HepG2 (cell line): ENCODE measurements around the gene ARHGEF37. TPM values are rescaled to one million over a fixed set of nuclear protein-coding genes. Genes with fewer than 3 reads are reported as not detected.

Experiments used
- ATAC-seq: fragments of 200-7000 bp; cut with Tn5 transposase; 3 replicates; pipeline ENCODE4 v1.9.1; 2020; ENCODE audit warnings: mild to moderate bottlenecking, moderate library complexity
- BruUV-seq: library from RNA; stranded (reverse); fragments of 400-500 nt; replicated peaks from 2 replicates; lab custom pipeline; 2021; lab: Mats Ljungman, UMichigan
- CTCF ChIA-PET: fragments of 300-600 bp; formaldehyde crosslinking; extraction: SDS; loops from one replicate; lab custom pipeline; 2021; ENCODE audit warnings: low total read pairs, inconsistent platforms, low intra/inter-chr PET ratio; lab: Yijun Ruan, JAX
- POLR2A ChIA-PET: fragments of 350-600 bp; sonication (Branson Sonifier 250); formaldehyde crosslinking; loops from one replicate; lab custom pipeline; 2020; ENCODE audit warnings: antibody characterized with exemption, inconsistent platforms; lab: Yijun Ruan, JAX
- DNase-seq: peaks from one replicate; pipeline ENCODE4 v3.0.0-alpha.2; 2015; ENCODE audit warnings: low spot score
- FAIRE-seq: peaks from 3 replicates; lab custom pipeline; 2011; peaks lifted over from hg19 to GRCh38; lab: Jason Lieb, UNC
- H2AFZ ChIP-seq: one replicate; pipeline ENCODE4 v1.6.1; 2011; ENCODE audit warnings: low read length, inconsistent platforms
- H3K27ac ChIP-seq: fragments of 300-600 bp; 3 replicates; pipeline ENCODE4 v1.8.0; 2011; ENCODE audit warnings: mixed run types, mild to moderate bottlenecking, mixed read lengths, low read length, inconsistent platforms; ENCODE audit not compliant: insufficient read depth; ENCODE audit errors: extremely low read length
- H3K27me3 ChIP-seq, 2 experiments: fragments of 200-600 bp in 1 of 2; 2 replicates in 1 of 2; 3 replicates in 1 of 2; pipeline versions ENCODE4 v1.6.0 to v1.8.0; 2011; ENCODE audit warnings: low read length in 2 of 2, mild to moderate bottlenecking in 2 of 2, moderate library complexity in 2 of 2, inconsistent platforms in 1 of 2; ENCODE audit not compliant: insufficient read depth in 2 of 2, control insufficient read depth in 1 of 2
- H3K36me3 ChIP-seq, 2 experiments: fragments of 200-600 bp in 1 of 2; replicated peaks in 1 of 2; 2 replicates in 1 of 2; 3 replicates in 1 of 2; pipeline versions ENCODE4 v1.5.1 to v1.8.0; 2011; ENCODE audit warnings: low read length in 2 of 2, inconsistent platforms in 1 of 2; ENCODE audit not compliant: insufficient read depth in 2 of 2, control insufficient read depth in 1 of 2
- H3K4me1 ChIP-seq: 2 replicates; pipeline ENCODE4 v1.5.1; 2012; ENCODE audit warnings: low read length, inconsistent platforms; ENCODE audit not compliant: insufficient read depth
- H3K4me2 ChIP-seq: 2 replicates; pipeline ENCODE4 v1.6.0; 2011; ENCODE audit warnings: low read depth, low read length, inconsistent platforms
- H3K4me3 ChIP-seq, 3 experiments: fragments of 200-600 bp in 1 of 3; sonication (generic), shearing (Covaris generic) in 1 of 3; replicated peaks in 1 of 3; 2 replicates each; pipeline ENCODE4 v1.5.1; 2011 to 2016; ENCODE audit warnings: low read length in 3 of 3, inconsistent platforms in 2 of 3, low read depth in 2 of 3, mild to moderate bottlenecking in 2 of 3, control low read depth in 1 of 3, mixed read lengths in 1 of 3; ENCODE audit not compliant: insufficient read depth in 1 of 3
- H3K79me2 ChIP-seq: one replicate; pipeline ENCODE4 v1.6.1; 2011; ENCODE audit warnings: low read length, inconsistent platforms; ENCODE audit not compliant: insufficient read depth
- H3K9ac ChIP-seq: 2 replicates; pipeline ENCODE4 v1.6.0; 2011; ENCODE audit warnings: mild to moderate bottlenecking, low read depth, low read length, inconsistent platforms; ENCODE audit not compliant: insufficient read depth
- H3K9me3 ChIP-seq: 2 replicates; pipeline ENCODE4 v1.5.1; 2012; ENCODE audit warnings: mild to moderate bottlenecking, low read length
- H4K20me1 ChIP-seq: 2 replicates; pipeline ENCODE4 v1.6.0; 2011; ENCODE audit warnings: inconsistent platforms, mild to moderate bottlenecking, low read length, moderate library complexity; ENCODE audit not compliant: insufficient read depth
- ARID2 ChIP-seq: sonication (generic); formaldehyde crosslinking; IDR thresholded peaks from 2 replicates; pipeline ENCODE4 v1.8.1; 2022; ENCODE audit warnings: mild to moderate bottlenecking, missing genetic modification reagents, borderline replicate concordance
- CAMTA2 ChIP-seq: sonication (generic); formaldehyde crosslinking; IDR thresholded peaks from 2 replicates; pipeline ENCODE4 v1.4.0; 2020; ENCODE audit warnings: mild to moderate bottlenecking, missing genetic modification reagents, borderline replicate concordance
- EED ChIP-seq: sonication (generic); formaldehyde crosslinking; IDR thresholded peaks from 2 replicates; pipeline ENCODE4 v1.5.0; 2020; ENCODE audit warnings: mild to moderate bottlenecking, missing genetic modification reagents
- ESRRA ChIP-seq: sonication (generic); formaldehyde crosslinking; IDR thresholded peaks from 2 replicates; pipeline ENCODE4 v1.5.1; 2020; ENCODE audit warnings: mild to moderate bottlenecking, low read depth, missing genetic modification reagents
- HHEX ChIP-seq: IDR thresholded peaks from 2 replicates; pipeline ENCODE4 v1.6.1; 2016; ENCODE audit warnings: control low read depth
- HNRNPL ChIP-seq: fragments of 200-400 bp; formaldehyde crosslinking; IDR thresholded peaks from 2 replicates; pipeline ENCODE4 v1.6.1; 2017; ENCODE audit warnings: mild to moderate bottlenecking, low read depth, low read length
- HNRNPLL ChIP-seq: fragments of 200-400 bp; formaldehyde crosslinking; IDR thresholded peaks from 2 replicates; pipeline ENCODE4 v1.6.1; 2017; ENCODE audit warnings: mild to moderate bottlenecking, low read depth, low read length; ENCODE audit not compliant: poor library complexity, severe bottlenecking
- KAT7 ChIP-seq: IDR thresholded peaks from 2 replicates; pipeline ENCODE4 v1.6.1; 2018; ENCODE audit warnings: borderline replicate concordance, missing compliant biosample characterization
- KDM4B ChIP-seq: sonication (generic); formaldehyde crosslinking; IDR thresholded peaks from 2 replicates; pipeline ENCODE4 v1.4.0; 2020; ENCODE audit warnings: missing genetic modification reagents
- RELA ChIP-seq: sonication (generic); formaldehyde crosslinking; IDR thresholded peaks from 2 replicates; pipeline ENCODE4 v1.4.0; 2020; ENCODE audit warnings: missing genetic modification reagents
- REXO4 ChIP-seq: sonication (generic); formaldehyde crosslinking; IDR thresholded peaks from 2 replicates; pipeline ENCODE4 v1.8.0; 2022; ENCODE audit warnings: missing genetic modification reagents, mild to moderate bottlenecking, borderline replicate concordance
- YY1 ChIP-seq: IDR thresholded peaks from 2 replicates; pipeline ENCODE4 v1.6.1; 2011; ENCODE audit warnings: low read length, low read depth, moderate library complexity, mild to moderate bottlenecking; ENCODE audit not compliant: insufficient read depth, insufficient replicate concordance
- ZNF17 ChIP-seq: sonication (generic); formaldehyde crosslinking; IDR thresholded peaks from 2 replicates; pipeline ENCODE4 v1.5.0; 2020; ENCODE audit warnings: mild to moderate bottlenecking, missing genetic modification reagents
- ZNF646 ChIP-seq: sonication (generic); formaldehyde crosslinking; IDR thresholded peaks from 2 replicates; pipeline ENCODE4 v1.9.0; 2021; ENCODE audit warnings: mild to moderate bottlenecking, missing genetic modification reagents
- ZNF780A ChIP-seq: sonication (generic); formaldehyde crosslinking; IDR thresholded peaks from 2 replicates; pipeline ENCODE4 v1.8.0; 2022; ENCODE audit warnings: mild to moderate bottlenecking, missing genetic modification reagents, moderate library complexity
- WGBS: methylation state at CpG from one replicate; pipeline ENCODE4 v1.1.6; 2017; ENCODE audit warnings: low lambda C conversion rate; 5-methylcytosine and 5-hydroxymethylcytosine counted together
- in situ Hi-C: cut with HindIII; loops from 2 replicates; pipeline ENCODE4 v1.10.0; 2017; ENCODE audit warnings: low pct_unique_long_range_greater_than_20kb; ENCODE audit not compliant: extremely low pct_ligation_motif_present
- intact Hi-C: fragments of 100-400 bp; cut with micrococcal nuclease; formaldehyde crosslinking; loops from one replicate; pipeline ENCODE4 v1.10.0; 2022; ENCODE audit not compliant: unreplicated experiment
- polyA plus RNA-seq, 8 experiments: library from polyadenylated mRNA; depleted of rRNA in 3 of 8; stranded (reverse) in 7 of 8; unstranded in 1 of 8; fragments of >200 nt; fragmentation: Illumina TruSeq in 4 of 8; extraction: Trizol in 4 of 8; gene quantifications; 2 replicates each; pipeline versions ENCODE4 v1.2.1 to v1.2.3, GENCODE V29; 2011 to 2016; ENCODE audit warnings: low read depth in 4 of 8, missing spikeins in 1 of 8, mixed read lengths in 1 of 8; ENCODE audit not compliant: insufficient read depth in 1 of 8
- total RNA-seq, 5 experiments: library from RNA; depleted of rRNA; stranded (reverse); fragments of >200 nt; fragmentation: Illumina TruSeq; extraction: Trizol; gene quantifications; 2 replicates each; pipeline ENCODE4 v1.2.3, GENCODE V29; 2016; ENCODE audit warnings: low read depth in 1 of 5
- TF ChIP-seq, protein P1 (sequence below): sonication (generic); formaldehyde crosslinking; IDR thresholded peaks from 2 replicates; pipeline ENCODE4 v1.5.0; 2020; ENCODE audit warnings: missing genetic modification reagents, mild to moderate bottlenecking, borderline replicate concordance

ARHGEF37 gene
- total and polyA plus RNA-seq, 2 of the 13 experiments (the other 11 are each of a cell fraction or from before 2014, with no cell fraction given), result 0.18 to 0.27 TPM

GRCh38 chr5:149654883-149655505 is 73.7 kb downstream of the ARHGEF37 start:
- H2AFZ ChIP-seq, result no peak overlapping the region
- no peaks in the 10 kb centered on the region for H4K20me1 ChIP-seq
- no peak for DNase-seq
- CTCF ChIA-PET, result no interaction called here
- peak; percentile 90 for FAIRE-seq
- no peak overlapping the region for H3K4me2 ChIP-seq
- in situ Hi-C loops (no loop called here), intact Hi-C loops (loop anchor here (10.0 kb wide), 1 partner anchor 700 kb away; the partner anchor contains the start of gene TCOF1)
- 57% methylated on average over 4 of the region's 4 CpGs for WGBS
- no TSS peak for BruUV-seq
- POLR2A ChIA-PET, result interaction anchor here (0.5 kb wide), 1 partner anchor 303 kb away, joined by 4 read pairs; no protein-coding TSS in a partner anchor
- H3K4me3 ChIP-seq, result no peak overlapping the region
- H3K79me2 ChIP-seq, result no peaks in the 10 kb centered on the region
- peaks cover 8% of the 10 kb centered on the region for H3K9me3 ChIP-seq
- H3K4me1 ChIP-seq, result no peaks in the 10 kb centered on the region
- H3K27ac ChIP-seq, result no peak overlapping the region
- H3K36me3 ChIP-seq, result no peaks in the 10 kb centered on the region
- no peaks in the 10 kb centered on the region for H3K27me3 ChIP-seq
- no peak for TF ChIP-seq ESRRA (CRISPR knock-in tag)
- TF ChIP-seq EED (CRISPR knock-in tag), result no peak
- no peak for TF ChIP-seq HHEX (CRISPR knock-in tag)
- no peak for TF ChIP-seq ZNF780A (CRISPR knock-in tag)
- TF ChIP-seq REXO4 (CRISPR knock-in tag), result no peak
- TF ChIP-seq HNRNPL, result peak; percentile 89
- TF ChIP-seq YY1, result no peak
- no peak for TF ChIP-seq KAT7 (CRISPR knock-in tag)
- TF ChIP-seq ZNF17 (CRISPR knock-in tag), result no peak
- TF ChIP-seq ZNF646 (CRISPR knock-in tag), result peak; percentile 91
- no peak for TF ChIP-seq ARID2 (CRISPR knock-in tag)
- no peak for TF ChIP-seq CAMTA2 (CRISPR knock-in tag)
- TF ChIP-seq RELA (CRISPR knock-in tag), result no peak
- TF ChIP-seq HNRNPLL, result peak; percentile 24
- TF ChIP-seq KDM4B (CRISPR knock-in tag), result no peak
- TF ChIP-seq, protein P1, sequence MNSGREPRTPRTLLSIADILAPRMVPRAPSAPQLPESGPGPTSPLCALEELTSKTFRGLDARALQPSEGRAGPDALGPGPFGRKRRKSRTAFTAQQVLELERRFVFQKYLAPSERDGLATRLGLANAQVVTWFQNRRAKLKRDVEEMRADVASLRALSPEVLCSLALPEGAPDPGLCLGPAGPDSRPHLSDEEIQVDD, result no peak
- ATAC-seq, result no peak
- H3K9ac ChIP-seq, result no peak overlapping the region
